ENCODE measurements around the gene JAK2. TPM values are rescaled to one million over a fixed set of nuclear protein-coding genes. Genes with fewer than 3 reads are reported as not detected.

JAK2 gene
- total and polyA plus RNA-seq, 2 of the 4 experiments (the other 2 are of a cell fraction), result 2.3 to 6.1 TPM

DNA sequence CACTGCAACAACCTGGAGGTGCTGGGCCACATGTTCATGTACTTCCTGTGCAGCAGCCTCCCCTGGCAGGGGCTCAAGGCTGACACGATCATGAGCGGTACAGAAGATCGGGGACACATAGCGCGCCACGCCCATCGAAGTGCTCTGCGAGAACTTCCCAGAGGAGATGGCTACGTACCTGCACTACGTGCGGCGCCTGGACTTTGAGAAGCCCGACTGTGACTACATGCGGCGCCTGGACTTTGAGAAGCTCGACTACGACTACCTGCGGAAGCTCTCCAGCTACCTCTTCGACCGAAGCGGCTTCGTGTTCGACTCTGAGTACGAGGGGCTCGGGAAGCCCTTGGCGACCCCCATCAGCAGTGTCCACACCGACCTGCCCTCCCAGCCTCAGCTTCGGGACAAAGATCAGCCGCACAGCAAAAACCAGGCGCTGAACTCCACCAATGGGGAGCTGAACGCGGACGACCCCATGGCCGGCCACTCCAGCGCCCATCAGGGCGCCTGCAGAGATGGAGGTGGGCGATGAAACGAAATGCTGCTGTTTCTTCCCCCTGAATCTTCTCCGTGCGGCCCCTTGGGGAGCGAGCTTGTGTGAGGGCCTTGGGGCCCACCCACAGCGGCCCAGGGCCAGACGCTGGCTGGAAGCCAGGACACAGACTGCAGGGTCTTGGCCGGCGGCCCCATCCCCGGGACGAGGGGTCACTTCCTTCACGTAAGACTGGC is 56.5 kb downstream of the JAK2 start:
- H3K14ac ChIP-seq (replicated peaks; ENCODE audit: low read depth, low read length), result no peak overlapping the region
- no peaks in the 10 kb centered on the region; the same call in 1 of the 2 replicates for H3K4me1 ChIP-seq (ENCODE audit: control insufficient read depth, insufficient read depth, low read length)
- peaks cover 11% of the 10 kb centered on the region for H3K36me3 ChIP-seq (ENCODE audit: control insufficient read depth, insufficient read depth, low read length)
- H3K4me2 ChIP-seq (ENCODE audit: low read depth, low read length), result no peak overlapping the region
- H3K9ac ChIP-seq (ENCODE audit: low read depth, low read length), result no peak overlapping the region
- H2BK20ac ChIP-seq (ENCODE audit: low read depth, low read length), result no peak overlapping the region
- H2BK5ac ChIP-seq (ENCODE audit: low read depth, low read length, poor library complexity, severe bottlenecking), result no peak overlapping the region
- dilution Hi-C loops (cut with HindIII; ENCODE audit: low sequenced_read_pairs, unreplicated experiment), result no loop called here
- H4K91ac ChIP-seq (ENCODE audit: insufficient read depth, low read depth, low read length), result no peak overlapping the region
- H3K23ac ChIP-seq (ENCODE audit: low read depth, low read length), result no peak overlapping the region
- DNase-seq, result no peak
- H3K56ac ChIP-seq (ENCODE audit: extremely low read depth, insufficient read depth, low read length), result no peak overlapping the region
- no peaks in the 10 kb centered on the region for H3K27me3 ChIP-seq (ENCODE audit: control insufficient read depth, insufficient read depth, low read length)
- no peak overlapping the region for H3K4me3 ChIP-seq (ENCODE audit: insufficient read depth, low read depth, low read length)
- H4K20me1 ChIP-seq (ENCODE audit: insufficient read depth, low read length), result no peaks in the 10 kb centered on the region
- no peaks in the 10 kb centered on the region for H3K9me1 ChIP-seq (ENCODE audit: insufficient read depth, low read length)
- H2AK5ac ChIP-seq (ENCODE audit: low read depth, low read length), result no peak overlapping the region
- H2AK9ac ChIP-seq (replicated peaks; ENCODE audit: low read depth, low read length, poor library complexity), result no peak overlapping the region
- no peak overlapping the region for H2AFZ ChIP-seq (replicated peaks; ENCODE audit: low read length, poor library complexity)
- no peak overlapping the region for H3K27ac ChIP-seq (ENCODE audit: insufficient read depth, low read length)
- TF ChIP-seq FOS (IDR thresholded peaks at IDR 0.05; ENCODE audit: low read depth, low read length) (no peak), CHD1 (IDR thresholded peaks at IDR 0.05; ENCODE audit: low read depth, low read length) (no peak), SMC3 (IDR thresholded peaks at IDR 0.05; ENCODE audit: low read depth, low read length) (no peak)
- TF ChIP-seq, protein P1, sequence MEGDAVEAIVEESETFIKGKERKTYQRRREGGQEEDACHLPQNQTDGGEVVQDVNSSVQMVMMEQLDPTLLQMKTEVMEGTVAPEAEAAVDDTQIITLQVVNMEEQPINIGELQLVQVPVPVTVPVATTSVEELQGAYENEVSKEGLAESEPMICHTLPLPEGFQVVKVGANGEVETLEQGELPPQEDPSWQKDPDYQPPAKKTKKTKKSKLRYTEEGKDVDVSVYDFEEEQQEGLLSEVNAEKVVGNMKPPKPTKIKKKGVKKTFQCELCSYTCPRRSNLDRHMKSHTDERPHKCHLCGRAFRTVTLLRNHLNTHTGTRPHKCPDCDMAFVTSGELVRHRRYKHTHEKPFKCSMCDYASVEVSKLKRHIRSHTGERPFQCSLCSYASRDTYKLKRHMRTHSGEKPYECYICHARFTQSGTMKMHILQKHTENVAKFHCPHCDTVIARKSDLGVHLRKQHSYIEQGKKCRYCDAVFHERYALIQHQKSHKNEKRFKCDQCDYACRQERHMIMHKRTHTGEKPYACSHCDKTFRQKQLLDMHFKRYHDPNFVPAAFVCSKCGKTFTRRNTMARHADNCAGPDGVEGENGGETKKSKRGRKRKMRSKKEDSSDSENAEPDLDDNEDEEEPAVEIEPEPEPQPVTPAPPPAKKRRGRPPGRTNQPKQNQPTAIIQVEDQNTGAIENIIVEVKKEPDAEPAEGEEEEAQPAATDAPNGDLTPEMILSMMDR (conservative IDR thresholded peaks at IDR 0.05; ENCODE audit: low read depth, low read length), result no peak
- TF ChIP-seq, protein P2, sequence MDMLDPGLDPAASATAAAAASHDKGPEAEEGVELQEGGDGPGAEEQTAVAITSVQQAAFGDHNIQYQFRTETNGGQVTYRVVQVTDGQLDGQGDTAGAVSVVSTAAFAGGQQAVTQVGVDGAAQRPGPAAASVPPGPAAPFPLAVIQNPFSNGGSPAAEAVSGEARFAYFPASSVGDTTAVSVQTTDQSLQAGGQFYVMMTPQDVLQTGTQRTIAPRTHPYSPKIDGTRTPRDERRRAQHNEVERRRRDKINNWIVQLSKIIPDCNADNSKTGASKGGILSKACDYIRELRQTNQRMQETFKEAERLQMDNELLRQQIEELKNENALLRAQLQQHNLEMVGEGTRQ (IDR thresholded peaks at IDR 0.05; ENCODE audit: low read depth, low read length), result no peak
- peaks cover 8% of the 10 kb centered on the region; the same call in 1 of the 2 replicates for H3K9me3 ChIP-seq (ENCODE audit: control insufficient read depth, insufficient read depth, low read length)
- H2BK15ac ChIP-seq (ENCODE audit: low read depth, low read length), result no peak overlapping the region
- in situ Hi-C loops (cut with MboI; ENCODE audit: low sequenced_read_pairs), result no loop called here
- no peak overlapping the region for H4K5ac ChIP-seq (ENCODE audit: low read depth, low read length)
- H3K18ac ChIP-seq (ENCODE audit: low read depth, low read length), result no peak overlapping the region
- ATAC-seq (ENCODE audit: low read depth), result no peak
- WGBS, 2 experiments (ENCODE audit: extremely low coverage in 2 of 2, insufficient read length in 1 of 2), result 97% methylated on average over 24 of the region's 48 CpGs; no CpG with 5 or more reads in 1 of the 2 experiments
- H2BK120ac ChIP-seq (ENCODE audit: low read depth, low read length), result no peak overlapping the region
- H3K79me1 ChIP-seq (ENCODE audit: low read depth in 1 of 2, low read length in 2 of 2), result no peaks in the 10 kb centered on the region
- CTCF ChIA-PET, result no interaction called here
- intact Hi-C loops (cut with micrococcal nuclease), result no loop called here
- H4K8ac ChIP-seq (ENCODE audit: low read depth in 2 of 2, low read length in 2 of 2), result no peak overlapping the region
- no TSS peak for BruUV-seq (replicated peaks)
- H3K4ac ChIP-seq (ENCODE audit: low read depth, low read length), result no peak overlapping the region
- POLR2A ChIA-PET (ENCODE audit: unreplicated experiment), result no interaction called here
